Heart left ventricle (tissue), 16 donors: Measurements from ENCODE around the gene RDH16. TPM values are rescaled to one million over a fixed set of nuclear protein-coding genes. Genes with fewer than 3 reads are reported as not detected.
"Not testable (repeated sequence)": the region's sequence is repeated elsewhere in the genome, so short reads cannot be mapped to it uniquely, and the experiment has no call there.

Experiments used
- ATAC-seq, 4 donors: fragments of 200-7000 bp; cut with Tn5 transposase; one replicate each; pipeline ENCODE4 v1.9.1; 2020 to 2022; ENCODE audit warnings: moderate library complexity in 4 of 4, mild to moderate bottlenecking in 3 of 4, moderate number of reproducible peaks in 1 of 4
- DNase-seq, 5 donors: peaks; one replicate each; pipeline ENCODE4 v3.0.0-alpha.2; 2020
- H3K27ac ChIP-seq, 12 donors: fragments of 200-600 bp; sonication (generic) in 4 of 12; one replicate each; pipeline versions ENCODE4 v1.5.0 to v1.8.0; 2016 to 2022; ENCODE audit warnings: mild to moderate bottlenecking in 2 of 12
- H3K27me3 ChIP-seq, 9 donors: fragments of 200-600 bp; sonication (generic) in 2 of 9; one replicate each; pipeline versions ENCODE4 v1.5.1 to v1.8.0; 2016 to 2022; ENCODE audit warnings: mild to moderate bottlenecking in 3 of 9
- H3K36me3 ChIP-seq, 9 donors: fragments of 200-600 bp; sonication (generic) in 2 of 9; one replicate each; pipeline versions ENCODE4 v1.5.0 to v1.8.0; 2018 to 2022; ENCODE audit warnings: mild to moderate bottlenecking in 2 of 9
- H3K4me1 ChIP-seq, 12 donors: fragments of 200-600 bp; sonication (generic) in 4 of 12; one replicate each; pipeline versions ENCODE4 v1.5.0 to v1.8.0; 2016 to 2022; ENCODE audit warnings: mild to moderate bottlenecking in 3 of 12
- H3K4me3 ChIP-seq, 12 donors: fragments of 200-600 bp; sonication (generic) in 4 of 12; one replicate each; pipeline versions ENCODE4 v1.5.0 to v1.8.0; 2017 to 2022; ENCODE audit warnings: mild to moderate bottlenecking in 9 of 12, moderate library complexity in 4 of 12
- H3K9me3 ChIP-seq, 12 donors: fragments of 200-600 bp; sonication (generic) in 4 of 12; one replicate each; pipeline versions ENCODE4 v1.5.0 to v1.8.0; 2016 to 2022; ENCODE audit warnings: mild to moderate bottlenecking in 1 of 12
- CTCF ChIP-seq, 12 donors: fragments of 200-600 bp; sonication (generic) in 4 of 12; IDR thresholded peaks; one replicate each; pipeline versions ENCODE4 v1.5.0 to v1.8.0; 2018 to 2022; ENCODE audit warnings: antibody characterized with exemption in 12 of 12, mild to moderate bottlenecking in 5 of 12
- POLR2A ChIP-seq, 2 donors: fragments of 450-650 bp; IDR thresholded peaks; one replicate each; pipeline ENCODE4 v1.6.1; 2017; ENCODE audit warnings: antibody characterized with exemption in 2 of 2, mild to moderate bottlenecking in 2 of 2, moderate library complexity in 2 of 2
- WGBS, 4 donors: extraction: QIAGEN DNeasy Blood & Tissue Kit in 2 of 4; methylation state at CpG; one replicate each; pipeline versions ENCODE4 v1.1.5 to v1.1.7; 2013 to 2018; 5-methylcytosine and 5-hydroxymethylcytosine counted together
- intact Hi-C, 10 donors: fragments of 100-400 bp; cut with DNase I; formaldehyde crosslinking; loops; one replicate each; pipeline versions ENCODE4 v1.11.1 to v1.14.2; 2022
- polyA plus RNA-seq, 2 donors: library from polyadenylated mRNA; stranded (reverse); fragments of 200-250 nt; gene quantifications; one replicate each; pipeline ENCODE4 v1.2.3, GENCODE V29; 2013
- total RNA-seq, 9 donors: library from RNA; depleted of rRNA in 2 of 9; stranded (reverse); fragments of >200 nt in 2 of 9; fragmentation: NEBNext Ultra II Directional in 3 of 9; extraction: Animal tissue kit (Norgen Biotek cat#: 25700) in 3 of 9; gene quantifications; one replicate each; pipeline versions ENCODE4 v1.1.0 to v1.2.4, GENCODE V29; 2016 to 2023
- donor health status: ischemic (EF 13 %, LVEDD 7.1; RV severe dilation, severe dysfunction).
- donor health status: healthy with polysubstance abuse.
- donor health status: DM: no; HTN: yes; CAD: no.
- donor health status: DM: no; HTN: no; CAD: no.
- donor health status: ischemic (EF 25% LVEDD 6.9; RV normal size, moderate dysfunction).
- donor health status: ischemic (EF 25% LVEDD 5.7; RV mildly dilated, moderate dysfunction).
- donor health status: healthy.
- donor health status: DM: yes; HTN: yes; CAD: no.
- donor health status: ischemic (EF 35%, LVEDD 5.7; RV mildly dilated, moderate dysfunction).
- donor health status: nonischemic (EF 11% LVEDD 7.7; RV severe dilation, severe dysfunction).
- donor health status: DM: yes; HTN: yes; CAD: no.
- donor health status: PGD.
- donor health status: ischemic (EF 29% LVEDD 5.4; RV normal size, mild dysfunction).
- donor health status: nonischemic (EF 23%, LVEDD 6.1; RV moderate dilation, normal function).

The RDH16 gene
- total and polyA plus RNA-seq, 11 donors, result 0.06 to 0.54 (median 0.16) TPM; not detected in 2

- Histone ChIP-seq H3K27ac (no peak overlapping the region), H3K4me1 (no peaks in the 10 kb centered on the region), H3K27me3 (no peaks in the 10 kb centered on the region), H3K9me3 (peaks cover 0 to 12% (median 0%) of the 10 kb centered on the region in 12 donors), H3K36me3 (peaks cover 0 to 3% (median 0%) of the 10 kb centered on the region in 9 donors), H3K4me3 (no peak overlapping the region)
- intact Hi-C loops, result loop anchor here in 2 of 10 donors (5.0 kb wide), 2 partner anchors 54 to 59 kb away; partner anchors contain the start of gene ZBTB39 (in 1 of the 2)
- WGBS, 4 donors, result 75 to 77% (median 77%) methylated on average over 6 of the region's 6 CpGs
- ATAC-seq (no peak), DNase-seq (no peak)
- TF ChIP-seq POLR2A (IDR thresholded peaks at IDR 0.05), result no peak
- TF ChIP-seq CTCF (IDR thresholded peaks at IDR 0.05), result peak in 5 of 12 donors; percentile 25 to 39 (median 34)
Measured at GRCh38 chr12:56947633-56948456, 9.6 kb downstream of the RDH16 start.

GRCh38 chr12:56943878-56944277 is 13.5 kb downstream of the RDH16 start:
- no peaks in the 10 kb centered on the region for H3K27me3 ChIP-seq
- H3K36me3 ChIP-seq, result peaks cover 0 to 3% (median 0%) of the 10 kb centered on the region in 9 donors
- H3K4me1 ChIP-seq, result peaks cover 0 to 8% (median 0%) of the 10 kb centered on the region in 12 donors
- H3K9me3 ChIP-seq, result peaks cover 0 to 12% (median 0%) of the 10 kb centered on the region in 12 donors
- H3K4me3 ChIP-seq, result no peak overlapping the region
- intact Hi-C loops, result no loop called here
- 90 to 93% (median 92%) methylated on average over 4 of the region's 4 CpGs for WGBS, 4 donors
- no peak for ATAC-seq
- no peak overlapping the region for H3K27ac ChIP-seq
- no peak for DNase-seq
- no peak for TF ChIP-seq CTCF (IDR thresholded peaks at IDR 0.05)
- TF ChIP-seq POLR2A (IDR thresholded peaks at IDR 0.05), result no peak

DNA sequence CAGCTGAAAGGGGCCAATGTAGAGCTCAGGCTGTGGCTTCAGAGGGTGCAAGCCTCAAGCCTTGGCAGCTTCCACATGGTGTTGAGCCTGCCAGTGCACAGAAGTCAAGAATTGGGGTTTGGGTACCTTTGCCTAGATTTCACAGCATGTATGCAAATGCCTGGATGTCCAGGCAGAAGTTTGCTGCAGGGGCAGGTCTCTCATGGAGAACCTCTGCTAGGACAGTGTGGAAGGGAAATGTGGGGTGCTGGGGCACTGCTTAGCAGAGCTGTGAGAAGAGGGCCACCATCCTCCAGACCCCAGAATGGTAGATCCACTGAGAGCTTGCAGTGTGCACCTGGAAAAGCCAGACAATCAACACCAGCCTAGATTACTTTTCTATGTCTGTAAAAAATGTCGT is 14.0 kb downstream of the RDH16 start:
- DNase-seq, H3K4me1 ChIP-seq, H3K27me3 ChIP-seq, intact Hi-C loops, H3K4me3 ChIP-seq, H3K36me3 ChIP-seq, ATAC-seq, H3K27ac ChIP-seq: not testable (repeated sequence)
- WGBS, 4 donors, result 74 to 94% (median 83%) methylated on average over 1 of the region's 1 CpG
- H3K9me3 ChIP-seq, result peaks cover 0 to 12% (median 0%) of the 10 kb centered on the region in 12 donors

DNA sequence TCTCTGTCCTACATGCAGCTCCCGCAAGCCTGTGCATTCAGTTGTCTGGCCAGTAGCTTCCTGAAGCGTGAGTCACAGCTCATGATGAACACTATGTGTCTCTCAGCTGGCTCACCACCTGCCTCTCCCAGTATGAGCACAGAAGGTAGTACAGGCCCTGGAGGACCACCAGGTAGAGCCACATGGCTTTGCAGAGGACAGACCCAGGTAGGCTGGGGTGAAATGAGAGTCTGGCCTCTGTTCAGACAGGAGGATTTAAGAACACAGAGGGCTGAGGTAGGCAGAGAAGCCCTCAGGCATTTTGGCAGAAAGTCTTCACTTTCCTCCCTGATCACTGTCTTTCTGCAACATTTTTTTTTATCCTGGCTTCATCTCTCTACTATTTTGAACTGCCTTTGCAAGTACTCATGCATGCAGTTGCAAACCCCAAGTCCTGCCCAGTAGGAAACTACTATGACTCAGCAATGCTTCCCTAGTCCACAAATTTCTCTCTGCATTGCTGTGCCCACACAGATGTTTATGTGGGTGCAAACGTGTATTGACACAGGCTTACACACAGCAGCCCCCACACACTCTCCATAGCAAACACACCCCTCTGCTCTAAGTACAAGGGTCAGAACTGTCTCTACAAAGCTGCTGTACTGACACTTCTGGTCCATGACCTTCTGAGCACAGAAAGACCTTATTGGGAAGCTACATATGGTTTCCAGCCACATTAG is 15.9 kb downstream of the RDH16 start:
- intact Hi-C loops, result no loop called here
- H3K36me3 ChIP-seq, result no peaks in the 10 kb centered on the region
- H3K9me3 ChIP-seq, result peaks cover 0 to 12% (median 0%) of the 10 kb centered on the region in 12 donors
- DNase-seq (no peak), ATAC-seq (peak in 3 of 4 donors; percentile 34 to 54 (median 45))
- peaks cover 0 to 8% (median 0%) of the 10 kb centered on the region in 12 donors for H3K4me1 ChIP-seq
- WGBS, 4 donors, result 13 to 48% (median 35%) methylated on average over 1 to 3 of the region's 3 CpGs
- no peaks in the 10 kb centered on the region for H3K27me3 ChIP-seq
- no peak overlapping the region for H3K4me3 ChIP-seq
- peak overlapping the region in 1 of 12 donors; percentile 25 for H3K27ac ChIP-seq
- TF ChIP-seq POLR2A (IDR thresholded peaks at IDR 0.05) (no peak), CTCF (IDR thresholded peaks at IDR 0.05) (no peak)

DNA sequence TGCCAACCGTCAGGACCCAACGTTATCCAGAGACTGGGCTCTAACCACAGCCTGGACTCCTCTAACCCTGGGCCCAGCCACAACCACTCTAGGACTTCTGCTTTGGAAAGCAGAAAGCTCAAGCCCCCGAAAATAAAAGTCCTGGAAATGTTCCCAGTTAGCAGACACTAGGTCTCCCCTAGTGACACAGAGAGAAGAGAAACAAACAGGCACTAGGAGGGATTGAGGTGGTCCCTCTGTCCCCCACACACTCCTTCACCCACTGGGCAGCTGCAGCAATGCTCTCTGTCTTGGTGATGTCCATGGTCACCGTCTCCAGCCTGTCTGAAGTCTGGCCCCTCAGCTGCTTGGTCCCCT is 16.5 kb downstream of the RDH16 start:
- H3K9me3 ChIP-seq, result peaks cover 0 to 12% (median 0%) of the 10 kb centered on the region in 12 donors

More for the DNA sequence above, 16.5 kb downstream of the RDH16 start:
- 7 to 17% methylated on average over 1 of the region's 4 CpGs; no CpG with 5 or more reads in 2 of the 4 donors for WGBS, 4 donors
- intact Hi-C loops, ATAC-seq, H3K27me3 ChIP-seq, DNase-seq, H3K36me3 ChIP-seq, H3K4me3 ChIP-seq, H3K27ac ChIP-seq, H3K4me1 ChIP-seq: not testable (repeated sequence)
